Stimulated activated CD8-positive, alpha-beta memory T cell treated with anti-CD3 and anti-CD28 coated beads, Interleukin-4, amount 100 ng/mL, for 4 hours (primary cell): ENCODE measurements around the gene TFEB.
A peak's percentile ranks its signal among the peaks of the same experiment; 100 is the strongest.

Experiments used
- DNase-seq, 2 donors: peaks; one replicate each; pipeline ENCODE4 v3.0.0-alpha.2; 2020; ENCODE audit warnings: low read depth in 2 of 2, low spot score in 1 of 2

The TFEB gene

GRCh38 chr6:41735427-41736185 is at the start of gene TFEB:
Gene TFEB, minus strand, starts transcription at chr6:41735608. Its CDS starts 44,395 bp downstream, at chr6:41691213.
- DNase-seq: peak; percentile 82 to 89

GRCh38 chr6:41784581-41785171 is 49.3 kb upstream of the TFEB start:
- DNase-seq: no peak

GRCh38 chr6:41783106-41783780 is 47.8 kb upstream of the TFEB start:
- no peak for DNase-seq

- no peak for DNase-seq
These were observed 45.9 kb upstream of the TFEB start for GRCh38 chr6:41781366-41781730.

- DNase-seq: no peak
These were observed 45.4 kb upstream of the TFEB start, which contains the start of gene PRICKLE4 for GRCh38 chr6:41780551-41781365. Gene PRICKLE4, plus strand, starts transcription at chr6:41780782. Its CDS starts 2,692 bp downstream, at chr6:41783474.

GRCh38 chr6:41779788-41780550 is 44.6 kb upstream of the TFEB start, which contains the start of gene FRS3:
Gene FRS3, minus strand, starts transcription at chr6:41779900. Its CDS starts 2,913 bp downstream, at chr6:41776987.
- peak; percentile 98 to 99 for DNase-seq

GRCh38 chr6:41779336-41779735 is 43.9 kb upstream of the TFEB start:
- no peak for DNase-seq

GRCh38 chr6:41778895-41779294 is 43.5 kb upstream of the TFEB start:
- DNase-seq: no peak

- DNase-seq: no peak
These were observed 42.3 kb upstream of the TFEB start for GRCh38 chr6:41777551-41778285.

GRCh38 chr6:41775293-41775882 is 40.0 kb upstream of the TFEB start:
- no peak for DNase-seq

- no peak for DNase-seq
These were observed 39.4 kb upstream of the TFEB start for GRCh38 chr6:41774841-41775240.

GRCh38 chr6:41771058-41771983 is 35.9 kb upstream of the TFEB start:
- no peak for DNase-seq

- no peak for DNase-seq
These were observed 35.1 kb upstream of the TFEB start for GRCh38 chr6:41770381-41771057.

GRCh38 chr6:41769376-41769775 is 34.0 kb upstream of the TFEB start:
- no peak for DNase-seq

- DNase-seq: no peak
These were observed 33.3 kb upstream of the TFEB start for GRCh38 chr6:41768545-41769308.

- no peak for DNase-seq
These were observed 31.9 kb upstream of the TFEB start for GRCh38 chr6:41767112-41767833.
